ENCODE data around the gene ING1.
A peak's percentile ranks its signal among the peaks of the same experiment; 100 is the strongest.

DNA sequence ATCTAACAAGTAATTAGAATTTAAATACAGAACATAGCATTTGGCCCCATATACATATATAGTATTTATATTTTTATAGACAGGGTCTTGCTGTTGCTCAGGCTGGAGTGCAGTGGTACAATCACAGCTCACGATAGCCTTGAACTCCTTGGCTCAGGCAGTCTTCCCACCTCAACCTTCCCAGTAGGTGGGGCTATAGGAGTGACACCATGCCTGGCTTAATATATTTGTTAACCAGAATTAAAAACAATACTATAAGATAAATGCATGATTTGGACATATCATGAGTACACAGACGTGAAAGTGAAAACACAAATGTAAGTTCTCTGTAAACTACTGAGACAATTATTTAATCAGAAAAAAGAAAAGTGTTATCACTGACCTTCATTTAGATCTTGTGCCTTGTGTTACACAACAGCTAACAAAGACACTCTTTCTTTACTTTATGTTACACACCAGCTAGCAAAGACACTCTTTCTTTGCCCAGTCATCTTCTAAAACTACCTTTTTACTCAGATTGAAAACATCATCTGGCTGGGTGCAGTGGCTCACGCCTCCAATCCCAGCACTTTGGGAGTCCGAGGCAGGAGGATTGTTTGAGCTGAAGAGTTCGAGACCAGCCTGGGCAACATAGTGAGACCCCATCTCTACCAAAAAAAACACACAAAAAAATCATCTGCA lies 30.2 kb upstream of the ING1 start:
- TF ChIP-seq, protein P1, sequence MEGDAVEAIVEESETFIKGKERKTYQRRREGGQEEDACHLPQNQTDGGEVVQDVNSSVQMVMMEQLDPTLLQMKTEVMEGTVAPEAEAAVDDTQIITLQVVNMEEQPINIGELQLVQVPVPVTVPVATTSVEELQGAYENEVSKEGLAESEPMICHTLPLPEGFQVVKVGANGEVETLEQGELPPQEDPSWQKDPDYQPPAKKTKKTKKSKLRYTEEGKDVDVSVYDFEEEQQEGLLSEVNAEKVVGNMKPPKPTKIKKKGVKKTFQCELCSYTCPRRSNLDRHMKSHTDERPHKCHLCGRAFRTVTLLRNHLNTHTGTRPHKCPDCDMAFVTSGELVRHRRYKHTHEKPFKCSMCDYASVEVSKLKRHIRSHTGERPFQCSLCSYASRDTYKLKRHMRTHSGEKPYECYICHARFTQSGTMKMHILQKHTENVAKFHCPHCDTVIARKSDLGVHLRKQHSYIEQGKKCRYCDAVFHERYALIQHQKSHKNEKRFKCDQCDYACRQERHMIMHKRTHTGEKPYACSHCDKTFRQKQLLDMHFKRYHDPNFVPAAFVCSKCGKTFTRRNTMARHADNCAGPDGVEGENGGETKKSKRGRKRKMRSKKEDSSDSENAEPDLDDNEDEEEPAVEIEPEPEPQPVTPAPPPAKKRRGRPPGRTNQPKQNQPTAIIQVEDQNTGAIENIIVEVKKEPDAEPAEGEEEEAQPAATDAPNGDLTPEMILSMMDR (IDR thresholded peaks at IDR 0.05), result peak; percentile 56
- TF ChIP-seq CHD2 (IDR thresholded peaks at IDR 0.05; ENCODE audit: low read length, partially characterized antibody), result no peak
- TF ChIP-seq, protein P2, sequence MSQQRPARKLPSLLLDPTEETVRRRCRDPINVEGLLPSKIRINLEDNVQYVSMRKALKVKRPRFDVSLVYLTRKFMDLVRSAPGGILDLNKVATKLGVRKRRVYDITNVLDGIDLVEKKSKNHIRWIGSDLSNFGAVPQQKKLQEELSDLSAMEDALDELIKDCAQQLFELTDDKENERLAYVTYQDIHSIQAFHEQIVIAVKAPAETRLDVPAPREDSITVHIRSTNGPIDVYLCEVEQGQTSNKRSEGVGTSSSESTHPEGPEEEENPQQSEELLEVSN (IDR thresholded peaks at IDR 0.05; ENCODE audit: borderline replicate concordance, low read depth), result no peak
- TF ChIP-seq EP300 (IDR thresholded peaks at IDR 0.05), result no peak
- no peak for TF ChIP-seq MYC (IDR thresholded peaks at IDR 0.05; ENCODE audit: borderline replicate concordance, low read length)
- peak; percentile 33; the same call in 1 of the 3 replicates for TF ChIP-seq SMC3 (IDR thresholded peaks at IDR 0.05)
- TF ChIP-seq, protein P3, sequence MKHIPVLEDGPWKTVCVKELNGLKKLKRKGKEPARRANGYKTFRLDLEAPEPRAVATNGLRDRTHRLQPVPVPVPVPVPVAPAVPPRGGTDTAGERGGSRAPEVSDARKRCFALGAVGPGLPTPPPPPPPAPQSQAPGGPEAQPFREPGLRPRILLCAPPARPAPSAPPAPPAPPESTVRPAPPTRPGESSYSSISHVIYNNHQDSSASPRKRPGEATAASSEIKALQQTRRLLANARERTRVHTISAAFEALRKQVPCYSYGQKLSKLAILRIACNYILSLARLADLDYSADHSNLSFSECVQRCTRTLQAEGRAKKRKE (CRISPR knock-in tag; IDR thresholded peaks at IDR 0.05; ENCODE audit: low read depth), result no peak
- TF ChIP-seq POLR2A (IDR thresholded peaks at IDR 0.05; ENCODE audit: low read length), result no peak
- TF ChIP-seq RAD21 (conservative IDR thresholded peaks at IDR 0.05 in 1 of 2, IDR thresholded peaks at IDR 0.05 in 1 of 2), result peak; percentile 53 to 58
